ENCODE data around the gene SLC11A2. TPM values are rescaled to one million over a fixed set of nuclear protein-coding genes. Genes with fewer than 3 reads are reported as not detected.

The SLC11A2 gene
- total and polyA plus RNA-seq, 9 of the 15 experiments (the other 6 are each of a cell fraction or from before 2014, with no cell fraction given): 21.1 to 54.0 (median 32.9) TPM

DNA sequence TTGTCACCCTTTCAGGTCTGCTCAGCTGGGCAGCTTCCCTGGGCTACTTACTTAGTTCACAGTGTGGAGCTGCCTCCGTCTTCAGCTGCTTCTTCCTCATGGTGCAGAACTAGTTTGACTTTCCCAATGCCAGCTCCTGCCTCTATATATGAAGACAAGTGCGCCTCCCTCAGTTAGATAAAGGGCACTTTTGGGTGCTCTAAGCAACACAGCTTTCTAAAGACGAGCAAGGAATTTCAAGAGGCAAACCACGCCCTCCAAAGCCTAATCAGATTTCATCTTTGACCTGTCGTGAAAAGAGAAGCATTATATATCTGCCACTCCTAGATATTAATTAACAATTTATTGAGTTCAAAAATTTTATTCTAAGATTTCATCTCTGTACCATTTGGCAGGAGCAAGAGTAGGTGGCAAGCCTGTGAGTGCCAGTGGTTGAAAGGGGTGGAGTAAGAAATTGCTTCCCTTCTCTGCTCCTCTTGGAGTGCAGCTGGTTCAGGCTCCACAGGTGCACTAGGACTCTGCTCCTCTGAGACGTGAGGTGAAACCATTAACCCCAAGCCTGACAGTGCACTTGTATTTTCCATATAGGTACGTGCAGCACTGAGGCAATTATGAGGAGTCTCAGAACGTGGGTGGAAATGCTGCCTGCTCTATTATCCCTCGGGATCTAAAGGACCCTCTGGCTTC lies 2.1 kb upstream of the SLC11A2 start (continued):
- TF ChIP-seq ZNF407 (IDR thresholded peaks at IDR 0.05; ENCODE audit: low read depth) (no peak), MEF2A (IDR thresholded peaks at IDR 0.05; ENCODE audit: control insufficient read depth, low read depth, low read length) (no peak), CTBP1 (IDR thresholded peaks at IDR 0.05; ENCODE audit: borderline replicate concordance) (peak; percentile 71; the same call in 1 of the 2 replicates), TEAD4 (IDR thresholded peaks at IDR 0.05; ENCODE audit: low read length) (peak; percentile 58; the same call in 1 of the 2 replicates), TEAD4 (CRISPR knock-in tag; IDR thresholded peaks at IDR 0.05; ENCODE audit: borderline replicate concordance) (no peak), MIER1 (IDR thresholded peaks at IDR 0.05; ENCODE audit: low read depth) (no peak), HMG20A (CRISPR knock-in tag; conservative IDR thresholded peaks at IDR 0.05) (no peak), ARID3A (IDR thresholded peaks at IDR 0.05; ENCODE audit: borderline replicate concordance, low read depth, low read length) (peak; percentile 50; the same call in 1 of the 2 replicates), SREBF2 (CRISPR knock-in tag; IDR thresholded peaks at IDR 0.05) (no peak), MYC (IDR thresholded peaks at IDR 0.05; ENCODE audit: low read depth, low read length) (peak; percentile 51; the same call in 1 of the 2 replicates), MYC (CRISPR knock-in tag; IDR thresholded peaks at IDR 0.05; ENCODE audit: borderline replicate concordance, low read depth) (no peak), CC2D1A (IDR thresholded peaks at IDR 0.05) (0 out of 2 replicates have a peak, but pooled peaks have one; percentile 29), RAD21 (CRISPR knock-in tag; conservative IDR thresholded peaks at IDR 0.05 in 1 of 2, IDR thresholded peaks at IDR 0.05 in 1 of 2) (peak; percentile 79 to 83), ZBTB1 (CRISPR knock-in tag; IDR thresholded peaks at IDR 0.05; ENCODE audit: borderline replicate concordance, low read depth) (no peak), BMI1 (IDR thresholded peaks at IDR 0.05; ENCODE audit: low read length) (no peak), BRD9 (IDR thresholded peaks at IDR 0.05; ENCODE audit: low read depth, partially characterized antibody) (peak; percentile 61), CEBPB (tag; IDR thresholded peaks at IDR 0.05) (peak; percentile 49), ZNF384 (IDR thresholded peaks at IDR 0.05; ENCODE audit: low read depth, low read length) (peak; percentile 35; the same call in 1 of the 2 replicates), MECOM (CRISPR knock-in tag; IDR thresholded peaks at IDR 0.05) (no peak), ZNF445 (CRISPR knock-in tag; IDR thresholded peaks at IDR 0.05; ENCODE audit: low read depth) (no peak)
